SK-N-SH (cell line): ENCODE data around the gene ETS2.

ENCODE experiments used
- FOXJ3 ChIP-seq: sonication (generic); formaldehyde crosslinking; IDR thresholded peaks from 2 replicates; pipeline ENCODE4 v1.5.1; 2020; ENCODE audit warnings: mild to moderate bottlenecking, missing genetic modification reagents
- FOXM1 ChIP-seq: IDR thresholded peaks from 2 replicates; pipeline ENCODE4 v1.4.0; 2012; ENCODE audit warnings: low read depth, mild to moderate bottlenecking
- GABPA ChIP-seq: IDR thresholded peaks from 2 replicates; pipeline ENCODE4 v1.4.0; 2012; ENCODE audit warnings: low read depth, mild to moderate bottlenecking
- RAD21 ChIP-seq: IDR thresholded peaks from 2 replicates; pipeline ENCODE4 v1.6.1; 2012; ENCODE audit warnings: mild to moderate bottlenecking, low read length
- SIN3A ChIP-seq: IDR thresholded peaks from 2 replicates; pipeline ENCODE4 v1.6.1; 2012; ENCODE audit warnings: low read depth, mild to moderate bottlenecking, low read length, moderate library complexity, borderline replicate concordance
- SMC3 ChIP-seq: IDR thresholded peaks from 2 replicates; pipeline ENCODE4 v1.6.1; 2012; ENCODE audit warnings: low read depth, low read length, improper control_type of control experiment
- TAF1 ChIP-seq: IDR thresholded peaks from 2 replicates; pipeline ENCODE4 v1.6.1; 2012; ENCODE audit warnings: low read depth, mild to moderate bottlenecking, low read length, moderate library complexity, borderline replicate concordance
- TF ChIP-seq, protein P1 (sequence below): IDR thresholded peaks from 2 replicates; pipeline ENCODE4 v1.4.0; 2012; ENCODE audit warnings: low read depth
- TF ChIP-seq, protein P2 (sequence below): IDR thresholded peaks from 2 replicates; pipeline ENCODE4 v1.4.0; 2012; ENCODE audit warnings: low read depth, borderline replicate concordance
- TF ChIP-seq, protein P3 (sequence below): fragments of 200-600 bp; sonication (generic); IDR thresholded peaks from 2 replicates; pipeline ENCODE4 v1.6.1; 2017; ENCODE audit warnings: antibody characterized with exemption, mild to moderate bottlenecking, moderate library complexity

DNA sequence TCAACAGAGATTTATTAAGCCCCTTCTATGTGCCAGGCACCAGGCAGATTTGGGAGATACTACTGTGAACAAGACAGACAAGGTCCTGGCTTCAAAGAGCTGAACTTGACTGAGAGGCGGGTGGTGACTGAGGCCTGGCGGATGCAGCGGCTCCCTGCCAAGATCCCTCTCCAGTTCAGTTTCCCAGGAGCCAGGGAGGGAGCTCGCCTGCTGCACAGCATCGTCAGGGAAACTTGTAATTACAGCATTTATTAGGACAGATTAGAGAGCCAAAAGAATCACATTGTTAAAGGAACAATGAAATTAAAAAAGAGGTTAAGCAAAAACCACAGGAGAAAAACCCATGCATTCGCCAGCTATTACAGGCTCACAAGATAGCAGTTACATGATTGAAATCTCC lies 55.3 kb downstream of the ETS2 start:
- no peak for TF ChIP-seq SMC3
- TF ChIP-seq TAF1 = no peak
- TF ChIP-seq RAD21 = 0 out of 2 replicates have a peak, but pooled peaks have one; percentile 6
- TF ChIP-seq, protein P1, sequence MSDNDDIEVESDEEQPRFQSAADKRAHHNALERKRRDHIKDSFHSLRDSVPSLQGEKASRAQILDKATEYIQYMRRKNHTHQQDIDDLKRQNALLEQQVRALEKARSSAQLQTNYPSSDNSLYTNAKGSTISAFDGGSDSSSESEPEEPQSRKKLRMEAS = no peak
- TF ChIP-seq SIN3A = no peak
- TF ChIP-seq FOXM1 = no peak
- no peak for TF ChIP-seq GABPA
- no peak for TF ChIP-seq FOXJ3 (CRISPR knock-in tag)
- TF ChIP-seq, protein P2, sequence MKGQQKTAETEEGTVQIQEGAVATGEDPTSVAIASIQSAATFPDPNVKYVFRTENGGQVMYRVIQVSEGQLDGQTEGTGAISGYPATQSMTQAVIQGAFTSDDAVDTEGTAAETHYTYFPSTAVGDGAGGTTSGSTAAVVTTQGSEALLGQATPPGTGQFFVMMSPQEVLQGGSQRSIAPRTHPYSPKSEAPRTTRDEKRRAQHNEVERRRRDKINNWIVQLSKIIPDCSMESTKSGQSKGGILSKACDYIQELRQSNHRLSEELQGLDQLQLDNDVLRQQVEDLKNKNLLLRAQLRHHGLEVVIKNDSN = no peak
- TF ChIP-seq, protein P3, sequence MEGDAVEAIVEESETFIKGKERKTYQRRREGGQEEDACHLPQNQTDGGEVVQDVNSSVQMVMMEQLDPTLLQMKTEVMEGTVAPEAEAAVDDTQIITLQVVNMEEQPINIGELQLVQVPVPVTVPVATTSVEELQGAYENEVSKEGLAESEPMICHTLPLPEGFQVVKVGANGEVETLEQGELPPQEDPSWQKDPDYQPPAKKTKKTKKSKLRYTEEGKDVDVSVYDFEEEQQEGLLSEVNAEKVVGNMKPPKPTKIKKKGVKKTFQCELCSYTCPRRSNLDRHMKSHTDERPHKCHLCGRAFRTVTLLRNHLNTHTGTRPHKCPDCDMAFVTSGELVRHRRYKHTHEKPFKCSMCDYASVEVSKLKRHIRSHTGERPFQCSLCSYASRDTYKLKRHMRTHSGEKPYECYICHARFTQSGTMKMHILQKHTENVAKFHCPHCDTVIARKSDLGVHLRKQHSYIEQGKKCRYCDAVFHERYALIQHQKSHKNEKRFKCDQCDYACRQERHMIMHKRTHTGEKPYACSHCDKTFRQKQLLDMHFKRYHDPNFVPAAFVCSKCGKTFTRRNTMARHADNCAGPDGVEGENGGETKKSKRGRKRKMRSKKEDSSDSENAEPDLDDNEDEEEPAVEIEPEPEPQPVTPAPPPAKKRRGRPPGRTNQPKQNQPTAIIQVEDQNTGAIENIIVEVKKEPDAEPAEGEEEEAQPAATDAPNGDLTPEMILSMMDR = no peak
